Measurements from ENCODE around the gene MCEMP1.

MCEMP1 gene, protein sequence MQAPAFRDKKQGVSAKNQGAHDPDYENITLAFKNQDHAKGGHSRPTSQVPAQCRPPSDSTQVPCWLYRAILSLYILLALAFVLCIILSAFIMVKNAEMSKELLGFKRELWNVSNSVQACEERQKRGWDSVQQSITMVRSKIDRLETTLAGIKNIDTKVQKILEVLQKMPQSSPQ

GRCh38 chr19:7676854-7677253 is at the start of gene MCEMP1:
Gene MCEMP1 (plus strand): TSS chr19:7677090. CDS start chr19:7677121, 31 bp downstream.
- no peak for DNase-seq

DNA sequence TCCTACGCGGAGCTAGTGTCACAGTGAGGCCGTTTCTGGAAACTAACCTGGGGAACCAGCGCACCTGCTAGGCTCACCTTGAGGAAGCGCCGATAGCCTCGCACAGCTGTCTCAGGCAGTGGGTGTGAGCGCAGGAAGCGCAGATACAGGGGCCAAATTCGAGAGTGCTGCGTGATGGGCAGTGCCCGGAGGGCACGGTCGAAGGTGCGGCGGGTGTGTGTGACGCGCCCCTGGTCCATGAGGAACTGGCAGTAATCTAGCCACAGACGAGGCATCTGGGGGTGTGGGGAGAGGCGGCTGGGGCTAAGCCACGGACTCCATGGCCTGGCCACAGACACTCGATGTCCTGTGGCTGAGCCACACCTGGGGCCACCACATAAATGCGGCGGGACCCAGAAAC is 49.7 kb upstream of the MCEMP1 start:
- no peak for DNase-seq

DNA sequence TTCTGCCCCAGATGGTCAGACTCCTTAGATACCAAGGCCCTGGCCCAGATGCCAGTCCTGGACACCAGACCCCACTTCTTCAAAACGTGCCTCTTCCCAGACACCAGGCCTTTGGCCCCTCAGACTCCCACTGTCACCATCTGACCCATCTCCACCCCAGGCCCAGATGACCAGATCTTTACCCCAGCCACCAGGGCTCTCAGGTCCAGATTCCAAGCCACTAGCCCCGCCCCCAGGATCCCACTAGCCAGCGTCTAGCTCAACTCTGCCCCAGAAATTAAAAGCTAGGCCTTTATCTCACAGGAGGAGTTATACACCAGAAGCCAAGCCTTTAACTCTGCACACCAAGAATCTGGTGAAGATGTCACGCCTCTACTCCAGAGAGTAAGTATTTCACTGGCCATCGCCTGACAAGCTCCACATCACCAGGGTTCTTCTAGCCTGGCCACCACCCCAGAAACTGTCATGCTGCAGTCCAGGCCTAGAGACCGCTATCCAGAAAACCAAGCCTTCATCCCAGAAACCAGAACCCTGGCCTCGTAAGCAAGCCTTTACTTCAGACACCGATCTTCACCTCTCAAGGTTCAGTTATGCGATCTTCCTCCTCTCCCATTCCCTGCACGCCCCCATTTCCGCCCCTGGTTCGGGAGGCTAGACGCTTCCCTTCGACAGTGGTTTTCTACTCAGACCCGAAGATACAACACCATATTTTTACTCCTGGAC is 48.1 kb upstream of the MCEMP1 start:
- no peak for DNase-seq

DNA sequence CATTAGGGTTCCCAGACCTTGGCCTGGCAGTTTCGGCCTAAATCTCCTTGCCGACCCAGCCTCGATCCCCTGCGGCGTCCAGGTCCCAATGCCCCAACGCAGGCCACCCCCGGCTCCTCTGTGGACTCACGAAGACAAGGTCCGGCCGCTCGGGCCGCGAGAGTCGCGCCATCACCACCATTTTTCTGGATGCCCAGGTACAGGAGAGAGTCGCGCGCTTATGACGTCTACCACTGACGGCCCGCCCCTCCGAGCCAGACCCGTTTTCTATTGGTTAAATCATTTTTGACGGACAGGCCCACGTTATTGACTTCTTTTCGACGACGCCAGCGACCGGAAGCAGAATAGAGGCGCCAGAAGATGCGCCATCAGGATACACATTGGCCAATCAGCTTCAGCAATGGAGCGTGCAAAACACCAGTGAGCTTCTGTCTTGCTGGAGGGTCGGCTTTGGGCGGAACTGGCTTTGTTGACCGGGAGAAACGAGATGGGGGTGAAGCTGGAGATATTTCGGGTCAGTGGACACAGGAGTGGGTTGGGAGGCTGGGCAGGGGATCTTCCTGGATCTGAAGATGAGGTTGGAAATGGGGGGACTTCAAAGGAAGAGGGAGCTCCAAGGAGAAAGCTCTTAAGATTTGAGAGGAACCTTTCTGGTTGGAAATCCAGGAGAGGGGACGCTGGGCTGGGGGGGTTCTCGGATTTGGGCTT is 47.4 kb upstream of the MCEMP1 start, which contains the start of the genes PET100 and XAB2:
PET100 (plus strand) TSS at position 447 of the 708 bp plus-strand sequence; CDS start at position 488, 41 bp downstream.
XAB2 (minus strand) TSS at position 199 of the 708 bp plus-strand sequence; CDS start at position 181, 18 bp downstream.
- DNase-seq = peak; percentile 99

GRCh38 chr19:7631577-7631976 is 45.3 kb upstream of the MCEMP1 start:
- DNase-seq = no peak

DNA sequence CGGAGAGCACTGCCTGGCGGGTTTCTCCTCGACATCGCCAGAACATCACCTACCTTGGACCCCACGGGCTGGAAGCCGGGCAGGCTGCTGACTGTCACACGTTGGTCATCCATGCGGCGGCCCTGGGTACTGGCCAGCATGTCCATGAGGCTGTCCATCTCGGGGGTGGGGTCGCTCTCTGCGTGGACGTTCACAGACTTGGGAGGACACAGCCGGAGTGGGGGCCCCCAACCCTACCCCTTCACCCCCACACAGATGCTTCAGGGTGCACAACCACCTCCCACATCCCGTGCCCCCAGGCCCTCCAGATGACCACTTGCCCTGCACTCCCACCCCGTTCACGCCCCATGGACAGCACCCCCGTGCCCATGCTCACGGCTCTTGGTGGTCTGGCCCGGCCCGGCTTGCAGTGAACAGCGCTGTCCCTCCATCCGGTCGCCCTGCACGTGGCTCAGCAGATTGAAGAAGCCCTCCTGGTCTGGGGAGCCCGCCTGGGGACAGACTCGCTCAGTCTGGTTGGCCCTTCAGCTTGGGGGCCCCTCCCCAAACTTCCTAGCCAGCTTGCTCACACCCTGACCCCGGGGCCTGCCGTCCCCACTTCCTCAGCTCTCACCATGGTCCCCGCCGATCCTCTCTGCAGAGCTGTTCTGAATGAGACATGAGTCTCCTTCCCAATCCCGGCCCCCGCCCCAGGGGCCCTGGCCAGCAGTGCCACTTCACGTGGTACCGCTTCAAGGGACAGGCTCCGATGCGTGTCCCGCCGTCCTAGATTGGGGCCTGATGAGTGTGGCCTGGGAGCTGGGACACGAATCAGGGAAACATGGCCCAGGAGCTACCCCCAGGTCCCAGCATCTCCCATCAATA is 44.3 kb upstream of the MCEMP1 start:
- DNase-seq = no peak

- DNase-seq = no peak
Observed at GRCh38 chr19:7633698-7634097, 43.2 kb upstream of the MCEMP1 start, which contains the start of gene PCP2. Gene PCP2 (minus strand): TSS chr19:7633719. CDS start chr19:7633457, 262 bp downstream.

GRCh38 chr19:7635670-7636069 is 41.2 kb upstream of the MCEMP1 start:
- DNase-seq = no peak

DNA sequence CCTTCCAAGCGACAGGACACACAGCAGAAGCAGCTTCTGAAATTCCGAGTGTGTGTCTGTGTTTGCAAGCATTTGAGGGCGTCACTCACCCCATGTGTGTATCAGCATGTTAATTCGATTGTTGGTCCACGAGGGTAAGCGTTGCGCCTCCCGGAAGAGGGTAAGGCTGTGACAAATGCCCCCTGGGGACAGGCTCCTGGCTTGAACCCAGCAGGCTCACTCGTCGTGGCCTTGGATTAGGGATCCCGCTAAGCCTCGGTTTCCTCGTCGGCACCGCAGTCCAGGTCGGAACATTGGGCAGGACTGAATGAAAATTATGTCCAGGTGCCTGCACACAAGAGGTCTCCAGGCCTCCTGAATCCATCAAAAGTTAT is 40.6 kb upstream of the MCEMP1 start:
- DNase-seq = no peak

- DNase-seq = peak; percentile 66
Observed at GRCh38 chr19:7636691-7637373, 40.1 kb upstream of the MCEMP1 start, which contains the start of gene STXBP2. Gene STXBP2 (plus strand): TSS chr19:7637110. CDS start chr19:7637150, 40 bp downstream.

- peak; percentile 47 for DNase-seq
Observed at GRCh38 chr19:7637374-7638256, 39.3 kb upstream of the MCEMP1 start.

DNA sequence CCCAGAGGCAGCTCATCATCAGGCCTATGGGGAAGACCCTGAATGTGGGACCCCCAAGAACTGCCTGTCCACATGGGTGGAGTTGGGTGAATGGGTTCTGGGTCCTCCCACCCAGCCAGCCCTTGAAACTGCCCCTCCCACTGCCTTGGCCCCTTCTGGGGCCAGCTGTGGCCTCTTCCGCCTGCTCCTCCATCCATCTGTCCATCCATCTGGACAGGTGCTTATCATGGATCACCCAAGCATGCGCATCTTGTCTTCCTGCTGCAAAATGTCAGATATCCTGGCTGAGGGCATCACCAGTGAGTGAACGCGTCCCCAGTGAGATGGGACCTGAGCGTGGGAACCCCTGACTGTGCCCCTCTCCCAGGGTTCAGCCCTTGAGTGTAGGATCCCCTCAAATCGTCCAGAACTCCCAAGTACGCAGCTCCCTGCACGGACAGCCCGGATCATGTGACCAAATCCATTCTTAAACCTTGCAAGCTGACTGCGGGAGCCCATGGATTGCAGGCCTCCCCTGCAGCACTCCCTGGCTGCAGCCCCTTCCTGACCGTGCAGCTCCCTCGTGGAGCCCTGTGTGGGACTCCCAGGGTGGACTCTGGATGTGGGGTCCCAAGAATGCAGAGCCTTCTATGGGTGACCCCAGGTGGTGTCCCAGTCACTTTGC is 38.0 kb upstream of the MCEMP1 start:
- DNase-seq = no peak

DNA sequence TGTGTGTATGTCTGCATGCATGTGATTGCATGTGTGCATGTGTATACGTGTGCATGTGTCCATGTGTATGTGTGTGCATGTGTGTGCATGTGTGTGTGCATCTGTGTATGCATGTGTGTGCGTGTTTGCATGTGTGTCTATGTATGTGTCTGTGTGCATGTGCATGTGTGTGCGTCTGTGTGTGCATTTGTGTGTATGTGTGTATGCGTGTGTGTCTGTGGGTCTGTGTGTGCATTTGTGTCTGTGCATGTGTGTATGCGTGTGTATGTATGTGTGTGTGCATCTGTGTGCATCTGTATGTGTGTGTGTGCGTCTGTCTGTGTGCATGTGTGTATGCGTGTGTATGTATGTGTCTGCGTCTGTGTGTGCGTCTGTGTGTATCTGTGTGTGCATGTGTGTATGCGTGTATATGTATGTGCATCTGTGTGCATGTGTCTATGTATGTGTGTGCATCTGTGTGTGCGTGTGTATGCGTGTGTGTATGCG is 37.0 kb upstream of the MCEMP1 start:
- no peak for DNase-seq

- no peak for DNase-seq
Observed at GRCh38 chr19:7640803-7641202, 36.1 kb upstream of the MCEMP1 start.

- DNase-seq = no peak
Observed at GRCh38 chr19:7641290-7642276, 35.3 kb upstream of the MCEMP1 start.

- DNase-seq = no peak
Observed at GRCh38 chr19:7642295-7643030, 34.4 kb upstream of the MCEMP1 start.

- no peak for DNase-seq
Observed at GRCh38 chr19:7643031-7643415, 33.9 kb upstream of the MCEMP1 start.
